GM18861 (cell line): Measurements from ENCODE around the gene IL20RA.
"Not testable (repeated sequence)": the region's sequence is repeated elsewhere in the genome, so short reads cannot be mapped to it uniquely, and the experiment has no call there.

Source experiments
- ATAC-seq: cut with Tn5 transposase; IDR thresholded peaks from one replicate; pipeline ENCODE4 v1.9.1; 2021; ENCODE audit not compliant: unreplicated experiment

IL20RA gene

DNA sequence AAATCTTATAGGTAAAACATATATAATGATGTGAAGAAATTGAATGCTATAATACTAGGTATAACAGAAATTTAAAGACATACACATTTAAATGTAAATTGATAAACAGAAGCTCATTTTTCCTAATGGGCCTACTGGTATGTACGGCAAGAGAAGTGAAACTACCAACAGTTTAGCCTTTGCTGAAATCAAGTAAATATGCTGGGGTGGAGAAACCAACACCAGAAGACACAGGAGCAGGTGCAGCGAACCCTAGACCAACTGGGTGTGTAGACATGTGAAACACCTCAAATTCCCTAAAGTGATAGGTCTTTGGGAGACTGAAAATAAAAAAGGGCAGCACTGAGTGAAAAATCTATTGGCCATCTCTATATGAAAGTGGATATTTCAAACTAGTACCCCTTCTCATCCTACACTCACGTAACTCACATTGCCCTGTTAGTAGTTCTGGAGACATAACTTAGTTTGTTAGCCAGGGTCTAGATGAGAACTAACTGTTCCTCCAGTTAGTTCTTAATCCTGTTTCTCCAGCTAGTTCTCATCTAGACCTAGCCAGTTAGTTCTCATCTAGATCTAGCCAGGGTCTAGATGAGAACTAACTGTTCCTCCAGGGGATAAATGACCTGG, 69.6 kb downstream of the IL20RA start:
- no peak for ATAC-seq

DNA sequence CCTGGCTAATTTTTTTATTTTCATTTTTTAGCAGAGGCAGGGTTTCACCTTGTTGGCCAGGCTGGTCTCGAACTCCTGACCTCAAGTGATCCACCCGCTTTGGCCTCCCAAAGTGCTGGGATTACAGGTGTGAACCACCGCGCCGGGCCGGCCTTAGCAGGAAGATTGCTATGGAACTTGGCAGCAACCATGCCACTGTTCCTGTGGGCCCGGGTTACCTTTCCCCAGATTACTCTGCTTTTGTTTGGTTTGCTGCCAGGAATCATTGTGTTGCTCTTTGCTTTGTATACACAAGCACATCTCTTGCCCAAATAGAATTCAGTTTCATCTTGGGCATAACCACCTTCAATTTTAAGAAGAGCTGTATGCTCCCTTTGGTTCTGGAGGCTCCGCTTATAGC, 71.0 kb downstream of the IL20RA start:
- ATAC-seq: not testable (repeated sequence)

DNA sequence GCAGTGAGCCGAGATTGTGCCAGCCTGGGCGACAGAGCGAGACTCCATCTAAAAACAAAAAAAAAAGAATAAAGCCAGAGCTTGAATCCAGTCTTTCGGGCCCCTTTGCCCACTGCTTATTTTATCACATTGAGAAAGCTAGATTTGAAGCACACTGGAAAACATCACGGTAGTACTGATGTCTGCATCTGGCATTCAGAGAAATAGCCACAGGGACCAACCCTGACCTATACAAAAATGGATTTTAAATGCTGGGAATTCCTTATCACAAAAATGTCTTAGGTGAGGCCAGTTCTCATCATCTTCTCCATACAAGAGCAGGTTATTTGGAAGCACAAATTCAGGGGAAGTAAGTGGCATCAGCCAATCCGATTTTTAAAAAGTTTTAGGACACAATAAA, 73.2 kb downstream of the IL20RA start:
- ATAC-seq: no peak

DNA sequence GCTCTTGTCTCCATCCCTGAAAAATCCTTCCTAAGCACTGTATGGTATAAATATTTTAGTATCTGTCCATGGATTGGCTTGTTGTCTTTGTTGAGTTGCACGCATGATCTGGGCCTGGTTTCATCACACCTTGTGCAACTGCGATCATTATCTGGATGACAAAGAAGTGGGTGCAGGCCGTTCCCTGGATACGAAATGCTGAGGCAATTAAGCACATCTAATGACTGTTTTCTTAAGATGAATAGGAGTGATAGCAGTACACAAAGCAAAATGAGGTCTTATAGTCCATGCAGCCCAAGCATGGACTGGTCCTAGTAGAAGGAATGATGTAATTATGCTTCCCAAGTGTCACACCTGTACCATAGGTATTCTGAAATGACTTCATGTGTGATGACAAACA, 74.8 kb downstream of the IL20RA start:
- no peak for ATAC-seq

DNA sequence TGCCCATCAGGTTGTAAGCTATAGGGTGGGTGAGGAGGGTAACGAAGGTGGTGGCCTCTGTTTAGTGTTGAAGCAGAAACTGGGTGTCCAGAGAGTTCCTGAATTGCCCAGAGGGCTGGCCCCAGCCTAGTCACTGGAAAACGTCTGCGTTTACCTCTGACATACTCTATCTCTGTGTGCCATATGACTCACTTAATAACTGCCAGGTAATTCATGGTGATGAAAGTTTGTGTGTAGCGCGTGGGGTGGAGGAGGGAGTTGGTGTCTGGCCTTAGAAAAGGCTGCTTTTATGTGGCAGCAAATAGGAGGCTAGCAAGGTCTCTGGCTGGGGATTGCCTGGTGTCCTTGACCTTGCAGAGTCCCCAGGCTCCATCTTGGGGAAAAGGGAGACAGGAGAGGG, 75.3 kb downstream of the IL20RA start:
- no peak for ATAC-seq

DNA sequence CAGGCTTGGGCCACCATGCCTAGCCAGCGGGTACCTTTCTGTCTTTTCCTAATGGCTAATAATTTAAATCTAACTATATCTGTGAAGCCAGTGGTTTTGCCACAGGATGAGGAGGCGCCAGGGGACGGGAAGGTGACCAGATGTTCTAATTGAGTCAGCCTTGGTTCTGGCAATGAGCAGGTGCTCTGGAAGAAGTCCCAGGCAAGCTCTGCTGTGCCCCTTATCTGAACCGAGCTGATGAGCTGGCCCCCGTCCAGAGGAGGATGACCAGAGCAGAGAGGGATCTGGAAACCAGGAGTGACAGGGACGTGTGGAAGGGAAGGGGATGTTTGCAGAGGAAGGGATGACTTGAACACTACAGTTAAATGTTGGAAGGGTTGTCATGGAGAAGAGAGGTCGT, 75.9 kb downstream of the IL20RA start:
- ATAC-seq: no peak

DNA sequence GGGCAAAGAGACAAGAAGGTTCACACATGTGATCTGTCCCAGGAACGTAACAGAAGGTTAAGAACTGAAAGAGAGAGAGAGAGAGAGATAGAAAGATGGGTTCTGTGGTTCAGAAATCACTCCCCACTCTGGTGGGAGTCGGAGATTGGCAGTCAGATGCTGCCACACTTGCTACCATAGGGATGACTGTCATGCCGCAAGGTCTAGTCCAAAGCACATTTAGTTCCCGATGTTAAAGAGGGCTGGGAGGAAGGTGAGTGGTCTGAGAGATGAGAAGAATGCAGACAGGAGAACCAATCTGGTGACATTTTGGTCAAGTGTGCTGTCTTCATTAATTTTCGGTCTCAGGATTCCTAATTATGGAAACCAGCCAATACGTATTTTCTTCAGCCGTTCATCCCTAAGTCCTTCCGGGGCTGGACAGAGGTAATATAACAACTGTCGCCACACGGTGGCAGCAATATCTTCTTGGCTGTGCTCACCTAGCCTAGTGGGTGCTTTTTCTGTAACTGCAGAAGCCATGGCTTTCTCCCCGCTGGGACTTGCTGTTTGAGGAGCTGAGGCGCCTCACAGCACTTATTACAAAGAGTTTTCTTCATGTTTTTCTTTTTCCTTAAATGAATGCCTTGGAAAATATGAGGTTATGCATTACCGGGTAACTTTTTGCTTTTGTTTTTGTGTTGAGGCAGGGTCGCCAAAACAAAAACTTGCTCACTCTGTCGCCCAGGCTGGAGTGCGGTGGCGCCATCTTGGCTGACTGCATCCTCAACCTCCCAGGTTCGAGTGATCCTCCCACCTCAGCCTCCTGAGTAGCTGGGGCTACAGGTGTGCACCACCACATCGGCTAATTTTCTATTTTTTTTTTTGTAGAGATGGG, 76.7 kb downstream of the IL20RA start:
- peak; percentile 92 for ATAC-seq

DNA sequence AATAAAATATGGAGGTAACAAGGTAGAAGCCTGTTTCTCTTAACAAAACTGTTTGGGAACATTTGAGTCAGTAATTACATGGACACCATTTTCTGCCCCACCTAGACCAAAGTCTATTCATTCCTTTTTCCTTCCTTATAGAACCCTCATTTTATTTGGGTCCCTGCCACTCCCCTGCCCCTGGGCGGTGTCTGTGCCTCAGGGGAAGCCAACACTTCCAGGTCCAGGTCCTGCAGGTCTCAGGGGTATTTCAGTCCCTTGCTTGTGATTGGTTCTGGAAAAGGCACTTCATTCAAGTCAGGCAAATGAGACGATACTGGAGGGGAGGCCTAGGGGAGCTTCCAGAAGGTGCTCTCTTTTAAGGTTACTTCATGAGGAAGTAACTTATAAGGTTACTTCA, 80.4 kb downstream of the IL20RA start:
- ATAC-seq: no peak

DNA sequence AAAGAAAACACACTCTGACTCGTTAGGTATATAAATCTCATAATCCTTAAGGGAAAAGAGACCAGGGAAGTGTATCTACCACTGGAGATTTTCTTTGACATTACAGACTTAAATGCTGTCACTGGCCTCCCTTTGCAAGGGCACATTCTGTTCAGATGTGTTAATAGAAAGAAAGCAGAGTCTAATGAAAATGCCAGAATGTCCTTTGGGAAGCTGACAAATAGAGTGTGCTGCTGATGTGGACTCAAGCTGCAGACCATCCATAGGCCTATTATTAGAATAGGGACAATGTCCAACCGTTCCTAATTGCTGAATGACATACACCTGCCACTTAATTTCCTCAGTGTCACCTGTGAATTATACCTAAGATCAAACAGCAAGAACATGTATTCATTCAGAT, 81.5 kb downstream of the IL20RA start:
- no peak for ATAC-seq

DNA sequence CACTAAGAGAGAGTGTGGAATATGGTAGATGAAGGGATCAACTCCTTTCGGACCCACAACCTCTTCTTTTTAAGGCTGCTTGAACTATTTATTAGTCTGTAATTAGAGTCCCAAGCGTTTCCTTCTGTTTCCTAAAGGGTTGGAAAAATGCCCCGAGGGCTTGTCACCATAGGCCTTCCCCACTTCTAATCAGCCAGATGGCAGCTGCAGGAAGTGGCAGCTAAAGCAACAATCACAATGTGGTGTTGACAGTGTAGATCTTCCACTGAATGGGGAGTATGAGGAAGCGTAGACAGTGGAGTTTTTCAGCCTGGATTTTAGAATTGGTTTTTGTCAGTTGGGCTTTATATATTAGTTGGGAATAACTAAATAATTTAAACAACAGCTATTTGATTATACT, 82.1 kb downstream of the IL20RA start:
- ATAC-seq: no peak

DNA sequence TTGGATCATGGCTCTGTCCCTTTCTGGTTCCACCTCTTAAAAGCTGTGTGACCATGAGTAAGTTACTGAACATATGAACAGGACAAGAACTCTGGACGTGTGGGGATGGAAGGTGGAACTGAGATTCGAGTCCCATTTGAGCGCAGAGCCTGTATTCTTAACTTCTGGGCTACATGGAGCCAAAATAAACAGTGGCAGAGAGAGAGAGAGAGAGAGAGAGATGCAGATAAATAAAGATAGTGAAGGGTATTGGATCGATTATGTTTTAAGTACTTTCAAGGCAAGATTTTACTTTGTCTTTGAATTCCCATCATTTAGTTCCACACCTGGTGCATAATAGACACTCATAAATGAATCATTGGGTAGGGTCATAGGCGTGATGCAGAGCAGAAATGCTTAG, 82.9 kb downstream of the IL20RA start:
- ATAC-seq: no peak

DNA sequence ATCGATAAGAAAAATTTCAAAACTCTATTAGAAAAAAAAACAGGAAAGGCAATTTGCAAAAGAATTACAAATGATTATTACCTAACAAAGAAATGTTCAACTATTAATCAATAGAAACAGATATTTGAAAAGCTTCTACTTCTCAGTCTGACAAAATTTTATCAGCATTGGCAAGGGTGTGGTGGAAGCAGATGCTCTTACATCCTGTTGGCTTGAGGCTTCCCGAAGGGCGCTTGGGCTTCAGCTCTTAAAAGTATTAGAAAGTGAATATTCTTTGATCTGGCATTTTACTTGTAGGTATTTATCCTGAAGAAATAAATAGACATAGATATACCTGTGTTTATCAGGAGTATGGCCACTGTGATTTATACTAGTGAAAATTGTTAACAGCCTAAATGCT, 84.0 kb downstream of the IL20RA start:
- no peak for ATAC-seq

DNA sequence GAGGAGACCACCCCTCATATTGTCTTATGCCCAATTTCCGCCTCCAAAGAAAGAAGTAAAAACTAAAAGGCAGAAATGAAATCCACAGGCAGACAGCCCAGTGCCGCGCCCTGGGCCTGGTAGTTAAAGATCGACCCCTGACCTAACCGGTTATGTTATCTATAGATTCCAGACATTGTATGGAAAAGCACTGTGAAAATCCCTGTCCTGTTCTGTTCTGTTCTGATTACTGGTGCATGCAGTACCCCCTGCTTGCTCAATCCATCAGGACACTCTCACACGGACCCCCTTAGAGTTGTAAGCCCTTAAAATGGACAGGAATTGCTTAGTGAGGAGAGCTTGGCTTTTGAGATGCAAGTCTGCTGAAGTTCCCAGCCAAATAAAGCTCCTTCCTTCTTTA, 84.8 kb downstream of the IL20RA start:
- not testable (repeated sequence) for ATAC-seq

DNA sequence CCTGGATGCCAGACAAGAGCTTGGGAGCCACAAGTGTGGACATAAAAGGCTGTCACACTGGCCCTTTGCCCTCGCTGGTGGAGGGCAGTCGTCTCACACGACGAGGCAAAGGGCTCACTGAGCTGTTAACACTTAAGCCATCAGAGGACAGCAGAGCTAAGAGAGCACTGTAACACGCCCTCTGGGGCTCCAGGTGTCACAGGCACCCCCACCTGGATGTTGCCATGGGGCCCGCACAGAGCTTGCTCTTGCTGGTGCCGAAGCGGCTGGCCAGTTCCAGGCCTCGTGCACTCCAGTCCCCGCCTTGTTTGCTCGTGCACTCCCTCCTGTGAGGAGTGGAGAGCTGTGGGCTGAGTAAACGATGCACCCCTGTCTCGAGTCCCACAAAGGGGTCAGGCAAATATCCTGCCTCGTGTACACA, 85.3 kb downstream of the IL20RA start:
- no peak for ATAC-seq

DNA sequence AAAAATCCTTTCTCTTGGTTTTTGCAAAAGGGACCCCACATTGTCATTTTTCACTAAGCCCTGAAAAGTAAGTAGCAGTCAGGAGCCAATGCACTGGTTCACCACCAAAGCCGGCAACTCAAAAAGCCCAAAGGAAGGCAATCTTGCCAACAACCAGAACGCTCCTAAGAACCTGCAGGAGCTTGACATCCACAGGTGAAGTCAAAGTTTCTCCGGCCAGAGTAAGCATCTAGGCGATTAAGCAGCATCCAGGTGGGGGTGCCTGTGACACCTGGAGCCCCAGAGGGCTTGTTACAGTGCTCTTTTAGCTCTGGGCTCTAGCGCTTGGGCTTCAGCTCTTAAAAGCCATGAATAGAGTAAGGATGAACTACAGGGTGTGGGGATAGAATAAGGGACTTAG, 86.6 kb downstream of the IL20RA start:
- no peak for ATAC-seq

DNA sequence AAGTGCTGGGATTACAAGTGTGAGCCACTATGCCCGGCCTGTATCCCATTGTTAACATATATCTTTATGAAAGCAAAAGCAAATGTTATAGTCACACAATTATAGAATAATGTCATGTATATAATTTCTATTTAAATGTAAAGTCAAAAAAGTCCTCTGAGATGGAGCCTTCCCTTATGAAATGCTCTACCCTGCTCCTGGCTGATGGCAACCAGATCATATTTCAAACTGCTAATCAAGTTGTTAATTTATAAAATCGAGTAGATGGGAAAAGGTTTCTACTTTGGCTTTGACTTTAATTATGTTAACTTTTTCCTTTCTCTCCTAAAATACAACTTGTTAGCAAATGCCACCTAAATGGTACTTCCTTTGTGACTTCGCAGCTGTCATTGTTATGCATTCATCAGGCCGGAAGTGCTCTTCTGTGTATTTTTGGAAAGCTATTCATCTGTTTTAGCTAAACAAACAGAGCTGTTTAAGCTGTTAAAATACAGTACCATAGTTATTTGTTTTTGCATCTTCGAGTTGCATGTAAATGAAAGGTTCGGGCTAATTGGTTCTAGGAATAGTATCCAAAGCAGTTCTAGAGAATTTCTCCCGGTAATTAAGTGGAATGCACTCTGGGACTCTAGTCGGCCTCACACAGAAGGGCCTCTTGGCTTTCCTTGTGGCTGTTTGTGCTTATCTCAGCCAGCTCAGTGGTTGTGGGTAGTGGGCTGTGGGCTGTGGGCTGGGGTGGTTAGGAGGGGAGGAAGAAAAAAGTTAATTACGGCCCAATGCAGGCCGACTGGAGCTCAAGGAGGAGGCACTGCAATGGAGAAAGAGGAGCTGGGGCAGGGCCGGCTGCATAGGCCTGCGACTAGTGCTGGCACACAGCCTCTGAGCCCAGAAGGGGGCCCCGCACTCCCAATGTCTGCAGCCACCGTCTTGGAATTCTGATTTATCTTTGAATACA, 87.9 kb downstream of the IL20RA start:
- no peak for ATAC-seq

DNA sequence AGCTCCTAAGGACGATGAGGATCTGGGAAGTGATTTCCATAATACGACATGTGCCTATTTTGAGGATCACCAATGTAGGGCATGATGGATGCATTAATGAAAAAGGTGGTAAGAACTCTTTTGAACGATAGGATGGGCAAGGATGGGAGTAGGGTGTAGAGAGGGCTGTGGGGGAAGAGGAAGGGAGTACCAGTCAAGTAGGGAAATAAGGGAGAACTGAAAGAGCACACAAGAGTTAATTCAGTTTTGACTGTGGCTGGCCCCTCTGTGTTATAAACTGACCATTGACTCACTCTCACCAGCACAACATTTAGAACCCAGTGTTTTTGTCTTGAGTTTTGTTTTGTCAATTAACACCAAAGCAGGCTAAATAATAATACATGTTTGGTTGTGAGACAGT, 89.6 kb downstream of the IL20RA start:
- ATAC-seq: no peak

DNA sequence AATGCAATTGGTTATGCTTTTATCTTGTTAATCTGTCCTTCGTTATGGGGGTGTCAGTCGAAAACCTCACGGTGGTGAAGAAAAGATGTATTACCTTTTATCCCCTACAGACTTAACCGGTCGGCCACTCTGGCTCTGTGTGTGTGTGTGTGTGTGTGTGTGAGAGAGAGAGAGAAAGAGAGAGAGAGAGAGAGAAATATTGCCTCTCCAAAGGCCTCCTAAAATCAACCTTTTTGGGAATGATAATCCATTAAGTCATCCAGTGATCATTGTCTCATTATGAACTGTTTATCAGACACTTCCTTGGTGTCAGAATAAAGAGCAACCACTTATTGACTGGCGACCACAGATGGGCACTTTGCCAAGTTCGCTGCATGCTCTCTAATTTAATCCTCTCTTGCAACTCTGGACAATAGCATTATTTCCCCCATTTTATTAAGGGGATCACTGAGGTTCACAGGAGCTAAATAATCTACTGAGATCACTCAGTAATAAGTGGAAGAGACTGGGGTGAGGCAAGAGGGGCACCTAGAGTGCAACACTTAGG, 92.0 kb downstream of the IL20RA start:
- no peak for ATAC-seq

DNA sequence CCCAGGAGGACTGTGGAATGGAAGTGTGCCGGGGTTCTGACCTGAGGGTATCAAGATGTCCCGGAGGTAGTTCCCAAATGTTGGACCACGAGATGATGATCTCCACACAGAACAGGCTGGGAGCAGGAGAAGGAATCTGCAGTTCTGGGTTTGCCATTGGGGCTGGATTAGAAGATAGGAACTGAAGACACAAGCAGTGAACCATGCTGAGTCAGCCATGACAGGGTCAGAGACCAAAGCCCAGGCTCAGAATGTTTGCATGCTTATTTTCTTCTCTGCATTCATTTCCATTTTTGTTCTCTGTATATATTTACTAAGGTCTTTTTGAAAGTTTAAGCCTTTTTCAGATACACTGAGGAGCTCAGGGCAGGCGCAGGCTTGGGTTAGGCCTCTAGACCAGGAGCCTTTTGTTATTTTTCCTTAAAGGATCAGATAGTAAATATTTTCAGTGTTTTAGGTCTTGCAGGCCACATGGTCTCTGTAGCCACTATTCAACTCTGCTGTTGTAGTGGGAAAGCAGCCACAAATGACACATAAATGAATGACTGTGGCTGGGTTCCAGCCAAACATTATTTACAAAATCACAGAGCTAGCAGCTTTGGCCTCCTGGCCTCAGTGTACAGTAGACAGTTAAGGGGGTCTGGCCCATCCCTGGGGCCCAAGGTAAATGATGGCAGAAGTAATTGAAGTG, 94.2 kb downstream of the IL20RA start:
- no peak for ATAC-seq
